ENCODE data around the gene GNS. TPM values are rescaled to one million over a fixed set of nuclear protein-coding genes. Genes with fewer than 3 reads are reported as not detected.

Gene GNS
- total RNA-seq, 2 donors from 2014 or later, result 47.5 to 67.6 TPM

DNA sequence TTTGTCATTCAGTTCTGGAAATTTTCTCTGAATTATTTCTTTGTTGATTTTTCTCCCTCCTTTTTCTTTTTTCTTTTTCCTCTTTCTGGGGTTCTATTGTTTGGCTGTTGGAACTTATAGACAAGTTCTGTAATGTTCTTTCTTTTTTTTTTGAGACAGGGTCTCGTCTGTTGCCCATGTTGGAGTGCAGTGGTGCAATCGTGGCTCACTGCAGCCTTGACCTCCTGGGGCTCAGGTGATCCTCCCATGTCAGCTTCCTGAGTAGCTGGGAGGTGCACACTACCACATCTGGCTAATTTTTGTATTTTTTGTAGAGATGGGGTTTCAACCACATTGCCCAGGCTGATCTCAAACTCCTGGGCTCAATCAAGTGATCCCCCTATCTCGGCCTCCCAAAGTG is 35.1 kb upstream of the GNS start:
- H3K9ac ChIP-seq (ENCODE audit: low read depth in 2 of 2, low read length in 2 of 2), result no peak overlapping the region
- H3K27me3 ChIP-seq, result no peaks in the 10 kb centered on the region
- H3K27ac ChIP-seq, result no peak overlapping the region
- H3K4me1 ChIP-seq, result no peaks in the 10 kb centered on the region
- intact Hi-C loops (cut with DNase I), result no loop called here
- H3K9me3 ChIP-seq, result no peaks in the 10 kb centered on the region
- TF ChIP-seq, protein P1, sequence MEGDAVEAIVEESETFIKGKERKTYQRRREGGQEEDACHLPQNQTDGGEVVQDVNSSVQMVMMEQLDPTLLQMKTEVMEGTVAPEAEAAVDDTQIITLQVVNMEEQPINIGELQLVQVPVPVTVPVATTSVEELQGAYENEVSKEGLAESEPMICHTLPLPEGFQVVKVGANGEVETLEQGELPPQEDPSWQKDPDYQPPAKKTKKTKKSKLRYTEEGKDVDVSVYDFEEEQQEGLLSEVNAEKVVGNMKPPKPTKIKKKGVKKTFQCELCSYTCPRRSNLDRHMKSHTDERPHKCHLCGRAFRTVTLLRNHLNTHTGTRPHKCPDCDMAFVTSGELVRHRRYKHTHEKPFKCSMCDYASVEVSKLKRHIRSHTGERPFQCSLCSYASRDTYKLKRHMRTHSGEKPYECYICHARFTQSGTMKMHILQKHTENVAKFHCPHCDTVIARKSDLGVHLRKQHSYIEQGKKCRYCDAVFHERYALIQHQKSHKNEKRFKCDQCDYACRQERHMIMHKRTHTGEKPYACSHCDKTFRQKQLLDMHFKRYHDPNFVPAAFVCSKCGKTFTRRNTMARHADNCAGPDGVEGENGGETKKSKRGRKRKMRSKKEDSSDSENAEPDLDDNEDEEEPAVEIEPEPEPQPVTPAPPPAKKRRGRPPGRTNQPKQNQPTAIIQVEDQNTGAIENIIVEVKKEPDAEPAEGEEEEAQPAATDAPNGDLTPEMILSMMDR (IDR thresholded peaks at IDR 0.05), result no peak
- DNase-seq, result no peak
- H3K4me3 ChIP-seq, result no peak overlapping the region
- no peaks in the 10 kb centered on the region for H3K36me3 ChIP-seq

GRCh38 chr12:64793610-64794009 is 34.4 kb upstream of the GNS start:
- H3K27ac ChIP-seq, result no peak overlapping the region
- DNase-seq, result no peak
- H3K36me3 ChIP-seq, result no peaks in the 10 kb centered on the region
- no peaks in the 10 kb centered on the region for H3K9me3 ChIP-seq
- no peaks in the 10 kb centered on the region for H3K4me1 ChIP-seq
- H3K4me3 ChIP-seq, result no peak overlapping the region
- intact Hi-C loops (cut with DNase I), result no loop called here
- H3K9ac ChIP-seq (ENCODE audit: low read depth in 2 of 2, low read length in 2 of 2), result no peak overlapping the region
- TF ChIP-seq, protein P1 (IDR thresholded peaks at IDR 0.05), result no peak
- H3K27me3 ChIP-seq, result no peaks in the 10 kb centered on the region

- Histone ChIP-seq H3K4me1 (no peaks in the 10 kb centered on the region), H3K27ac (no peak overlapping the region), H3K36me3 (no peaks in the 10 kb centered on the region), H3K9ac (ENCODE audit: low read depth in 2 of 2, low read length in 2 of 2) (no peak overlapping the region), H3K9me3 (no peaks in the 10 kb centered on the region), H3K27me3 (no peaks in the 10 kb centered on the region), H3K4me3 (no peak overlapping the region)
- DNase-seq, result no peak
- TF ChIP-seq, protein P1 (IDR thresholded peaks at IDR 0.05), result no peak
- intact Hi-C loops (cut with DNase I), result no loop called here
These were observed 32.9 kb upstream of the GNS start for GRCh38 chr12:64792128-64792527.

- no peaks in the 10 kb centered on the region for H3K27me3 ChIP-seq
- H3K27ac ChIP-seq, result no peak overlapping the region
- H3K36me3 ChIP-seq, result no peaks in the 10 kb centered on the region
- DNase-seq, result no peak
- no peaks in the 10 kb centered on the region for H3K9me3 ChIP-seq
- TF ChIP-seq, protein P1 (IDR thresholded peaks at IDR 0.05), result no peak
- H3K4me1 ChIP-seq, result no peaks in the 10 kb centered on the region
- intact Hi-C loops (cut with DNase I), result no loop called here
- H3K4me3 ChIP-seq, result no peak overlapping the region
- no peak overlapping the region for H3K9ac ChIP-seq (ENCODE audit: low read depth in 2 of 2, low read length in 2 of 2)
These were observed 31.8 kb upstream of the GNS start for GRCh38 chr12:64791036-64791435.

DNA sequence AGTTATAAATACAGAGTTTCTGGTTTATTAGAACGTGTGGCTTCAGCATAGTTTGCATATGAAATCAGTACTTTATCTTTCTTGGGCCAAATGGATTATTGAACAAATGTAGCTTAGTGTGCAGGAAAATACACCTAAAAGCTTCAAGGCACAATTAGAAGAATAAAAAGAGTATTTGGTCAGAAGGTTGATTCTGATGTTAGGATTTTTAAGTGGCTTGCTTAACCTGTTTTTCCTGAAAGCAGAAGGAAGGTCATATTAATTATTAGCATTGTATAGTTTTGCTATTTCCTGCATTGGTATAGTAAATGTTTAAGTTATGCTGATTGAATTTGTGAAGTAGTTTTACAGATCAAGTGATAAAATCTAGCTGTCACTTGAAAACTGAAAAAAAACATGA is 31.0 kb upstream of the GNS start:
- Histone ChIP-seq H3K9ac (ENCODE audit: low read depth in 2 of 2, low read length in 2 of 2) (no peak overlapping the region), H3K4me3 (no peak overlapping the region), H3K27me3 (no peaks in the 10 kb centered on the region), H3K27ac (no peak overlapping the region), H3K4me1 (no peaks in the 10 kb centered on the region), H3K9me3 (no peaks in the 10 kb centered on the region), H3K36me3 (no peaks in the 10 kb centered on the region)
- TF ChIP-seq, protein P1 (IDR thresholded peaks at IDR 0.05), result no peak
- intact Hi-C loops (cut with DNase I), result no loop called here
- no peak for DNase-seq

GRCh38 chr12:64785838-64786237 is 26.6 kb upstream of the GNS start:
- no peaks in the 10 kb centered on the region for H3K9me3 ChIP-seq
- TF ChIP-seq, protein P1 (IDR thresholded peaks at IDR 0.05), result no peak
- no peaks in the 10 kb centered on the region for H3K36me3 ChIP-seq
- no peaks in the 10 kb centered on the region for H3K4me1 ChIP-seq
- H3K27ac ChIP-seq, result no peak overlapping the region
- intact Hi-C loops (cut with DNase I), result no loop called here
- no peak overlapping the region for H3K4me3 ChIP-seq
- no peak for DNase-seq
- H3K9ac ChIP-seq (ENCODE audit: low read depth in 2 of 2, low read length in 2 of 2), result no peak overlapping the region
- H3K27me3 ChIP-seq, result no peaks in the 10 kb centered on the region
